GM18505 (cell line): Measurements from ENCODE around the gene APPBP2.
A peak's percentile ranks its signal among the peaks of the same experiment; 100 is the strongest.
"Not testable (repeated sequence)": the region's sequence is repeated elsewhere in the genome, so short reads cannot be mapped to it uniquely, and the experiment has no call there.

Experiments
- ATAC-seq: cut with Tn5 transposase; IDR thresholded peaks from one replicate; pipeline ENCODE4 v1.9.1; 2021; ENCODE audit not compliant: unreplicated experiment
- POLR2A ChIP-seq: IDR thresholded peaks from 4 replicates; pipeline ENCODE4 v1.6.1; 2011; ENCODE audit warnings: borderline replicate concordance; ENCODE audit not compliant: insufficient read depth, insufficient read length; ENCODE audit errors: extremely low read depth

APPBP2 gene

DNA sequence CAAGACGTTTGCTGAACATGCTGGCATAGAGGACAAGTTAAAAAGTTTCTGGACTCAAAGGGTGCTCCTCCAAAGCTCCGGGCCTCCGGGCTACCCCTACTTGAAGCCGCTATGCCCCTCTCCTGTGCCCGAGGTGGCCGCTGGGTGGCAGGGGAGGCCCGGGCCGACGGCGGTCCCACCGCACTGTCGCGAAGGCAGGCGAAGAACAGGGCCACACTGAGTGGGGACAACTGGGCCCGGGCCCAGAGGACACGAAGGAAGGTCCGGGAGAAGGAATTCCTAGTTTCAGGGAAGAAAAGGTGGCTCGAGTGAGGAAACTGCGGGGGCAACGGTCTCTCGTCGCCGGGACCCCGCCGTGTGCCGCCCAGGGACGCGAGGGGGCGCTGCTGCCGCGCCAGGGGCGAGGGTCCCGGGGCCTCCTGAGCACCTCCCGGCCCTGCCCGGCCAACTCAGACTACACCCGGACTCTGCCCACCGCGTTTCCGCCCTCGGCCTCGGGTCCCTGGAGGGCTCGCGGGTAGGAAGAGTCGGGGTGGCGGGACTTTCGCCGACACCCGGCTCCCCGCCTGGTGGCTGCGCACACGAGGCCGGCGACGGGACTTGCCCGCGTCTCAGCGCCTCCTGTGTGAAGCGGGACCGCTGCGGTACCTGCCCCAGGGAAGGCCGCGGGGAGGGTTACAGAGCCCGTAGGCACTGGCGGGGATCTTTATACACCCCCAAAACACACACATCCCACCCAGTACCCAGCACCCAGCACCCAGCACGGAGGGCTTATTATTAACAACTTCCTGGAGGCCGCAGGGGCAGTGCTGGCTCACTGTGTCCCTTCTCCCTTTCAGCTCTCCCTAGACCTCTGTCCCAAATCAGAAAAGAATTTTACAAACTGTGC, 104.5 kb downstream of the APPBP2 start:
- peak; percentile 42 for TF ChIP-seq POLR2A
- peak; percentile 86 for ATAC-seq

DNA sequence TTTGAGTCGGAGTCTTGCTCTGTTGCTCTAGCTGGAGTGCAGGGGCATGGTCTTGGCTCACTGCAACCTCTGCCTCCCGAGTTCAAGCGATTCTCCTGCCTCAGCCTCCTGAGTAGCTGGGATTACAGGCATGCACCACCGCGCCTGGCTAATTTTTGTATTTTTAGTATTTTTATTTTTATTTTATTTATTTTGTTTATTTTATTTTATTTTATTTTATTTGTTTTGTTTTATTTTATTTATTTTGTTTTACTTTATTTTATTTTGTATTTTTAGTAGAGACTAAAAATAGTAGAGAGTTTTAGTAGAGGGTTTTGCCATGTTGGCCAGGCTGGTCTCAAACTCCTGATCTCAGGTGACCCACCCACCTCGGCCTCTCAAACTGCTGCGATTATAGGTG, 106.2 kb downstream of the APPBP2 start:
- not testable (repeated sequence) for ATAC-seq

DNA sequence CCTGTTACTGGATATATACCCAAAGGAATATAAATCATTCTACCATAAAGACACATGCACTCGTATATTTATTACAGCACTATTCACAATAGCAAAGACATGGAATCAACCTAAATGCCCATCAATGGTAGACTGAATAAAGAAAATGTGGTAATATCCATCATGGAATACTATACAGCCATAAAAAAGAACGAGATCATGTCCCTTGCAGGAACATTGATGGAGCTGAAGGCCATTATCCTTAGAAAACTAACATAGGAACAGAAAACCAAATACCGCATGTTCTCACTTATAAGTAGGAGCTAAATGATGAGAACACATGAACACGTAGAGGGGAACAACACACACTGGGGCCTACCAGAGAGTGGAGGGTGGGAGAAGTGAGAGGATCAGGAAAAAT, 107.0 kb downstream of the APPBP2 start:
- ATAC-seq, result not testable (repeated sequence)

DNA sequence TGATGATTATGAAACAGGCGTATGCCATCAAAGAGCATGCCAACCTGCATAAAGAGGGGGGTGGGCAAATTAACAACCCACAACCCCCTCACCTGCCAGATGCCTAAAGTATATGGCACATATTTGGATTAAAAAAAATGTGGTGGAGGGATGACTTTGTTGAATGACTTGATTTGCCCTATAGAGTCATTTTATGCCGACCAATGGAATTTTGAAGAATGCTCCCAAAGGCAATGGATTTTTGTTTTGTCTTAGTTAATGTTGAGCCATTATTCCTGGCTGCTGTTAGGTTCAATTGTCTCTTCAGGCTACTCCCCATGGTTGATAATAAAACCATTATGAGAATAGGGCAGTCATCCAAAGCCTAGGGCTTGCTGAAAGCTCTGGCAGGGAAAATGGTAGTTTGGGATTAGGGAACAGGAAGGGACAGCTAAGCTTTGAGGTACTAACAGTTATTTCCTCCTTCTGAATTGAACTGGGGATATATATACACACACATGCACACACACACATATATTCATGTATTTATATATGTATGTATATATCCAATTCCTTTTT, 109.6 kb downstream of the APPBP2 start:
- ATAC-seq, result no peak

DNA sequence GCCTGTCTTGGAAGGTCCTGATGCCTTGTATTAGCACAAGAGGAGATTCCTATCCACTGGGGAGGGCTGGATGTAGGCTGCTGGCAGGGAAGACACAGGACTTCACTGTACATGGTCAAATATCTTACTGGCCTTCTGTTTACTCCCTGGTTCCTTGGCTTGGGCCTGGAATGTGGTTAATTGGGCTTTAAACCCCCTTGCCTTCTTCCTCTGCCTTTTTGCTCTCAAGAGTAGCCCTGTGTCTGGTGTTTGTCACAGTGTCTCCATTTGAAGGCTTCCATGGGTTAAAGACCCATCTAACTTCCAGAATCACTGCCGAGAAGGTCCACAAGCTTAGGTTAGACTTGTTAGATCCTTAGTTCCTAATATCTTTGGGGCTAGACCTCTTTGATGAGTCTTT, 110.9 kb downstream of the APPBP2 start:
- TF ChIP-seq POLR2A, result no peak
- ATAC-seq, result no peak

More for the DNA sequence above, 109.6 kb downstream of the APPBP2 start:
- TF ChIP-seq POLR2A, result no peak

DNA sequence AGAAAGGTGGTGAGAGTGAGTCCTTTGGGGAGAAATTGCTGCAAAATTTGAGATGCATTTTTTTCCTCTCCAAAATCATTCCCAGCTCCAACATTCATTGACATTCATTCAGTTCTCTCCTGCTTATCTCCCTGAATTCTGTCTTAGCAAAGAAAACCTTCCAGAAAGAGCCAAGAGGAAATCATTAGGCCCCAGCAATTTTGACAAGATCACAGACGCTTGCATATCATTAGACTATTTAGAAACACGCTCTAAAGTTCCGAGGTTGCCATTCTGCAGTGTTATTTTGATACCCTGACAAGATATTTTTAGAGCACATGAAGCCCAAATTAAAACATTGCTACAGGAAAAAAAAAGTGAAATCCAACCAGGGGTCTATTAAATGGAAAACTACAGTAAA, 113.3 kb downstream of the APPBP2 start:
- ATAC-seq, result no peak
- TF ChIP-seq POLR2A, result no peak

DNA sequence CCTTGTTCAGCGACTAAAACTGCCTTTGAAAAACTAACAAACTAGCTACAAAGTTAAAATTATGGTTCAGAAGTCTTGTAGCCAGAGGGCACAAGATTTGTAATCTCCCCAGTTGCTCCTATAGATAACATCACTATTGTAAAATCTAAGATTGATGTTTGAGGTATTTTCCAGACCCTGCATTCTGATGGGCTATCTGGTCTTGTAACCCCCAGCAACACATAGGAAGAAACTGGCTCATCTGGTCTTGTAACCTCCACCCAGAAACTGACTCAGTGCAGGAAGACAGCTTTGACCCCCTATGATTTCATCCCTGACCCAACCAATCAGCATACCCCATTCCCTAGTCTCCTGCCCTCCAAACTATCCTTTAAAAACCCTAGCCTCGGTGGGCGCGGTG, 116.0 kb downstream of the APPBP2 start:
- no peak for TF ChIP-seq POLR2A
- no peak for ATAC-seq

DNA sequence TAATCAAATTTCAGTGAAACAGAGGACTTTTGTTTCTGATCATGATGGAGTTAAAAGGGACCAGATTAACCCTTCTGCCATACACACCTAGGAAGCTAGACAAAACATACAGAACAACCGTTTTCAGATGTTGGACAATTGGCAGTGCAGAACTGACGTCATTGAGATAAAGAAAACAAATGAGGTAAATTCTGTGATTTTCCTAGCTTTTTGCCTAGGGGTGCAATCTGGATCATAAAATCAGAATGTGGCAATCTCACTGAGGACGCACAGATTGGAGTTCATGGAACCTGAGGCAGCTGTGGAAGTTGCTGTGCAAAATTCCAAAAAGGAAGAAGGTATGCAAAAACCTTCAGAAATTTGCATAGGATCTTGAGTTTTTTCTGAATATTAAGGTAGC, 119.2 kb downstream of the APPBP2 start:
- no peak for TF ChIP-seq POLR2A
- no peak for ATAC-seq

DNA sequence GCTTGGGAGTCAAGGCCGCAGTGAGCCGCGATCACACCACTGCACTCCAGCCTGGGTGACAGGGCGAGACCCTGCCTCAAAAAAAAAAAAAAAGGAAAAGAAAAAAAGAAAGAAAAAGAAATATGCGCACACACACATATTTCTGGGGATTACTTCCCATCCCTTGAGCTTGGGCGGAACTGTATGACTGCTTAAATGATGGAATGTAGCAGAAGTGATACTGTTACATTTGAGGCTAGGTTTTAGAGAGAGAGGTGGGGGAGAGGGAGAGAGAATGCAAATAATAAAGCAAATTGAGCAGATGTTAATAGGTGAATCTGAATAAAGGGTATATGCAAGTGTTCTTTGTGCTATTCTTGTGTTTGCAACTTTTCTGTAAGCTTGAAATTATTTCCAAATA, 122.1 kb downstream of the APPBP2 start:
- no peak for TF ChIP-seq POLR2A
- ATAC-seq, result no peak

DNA sequence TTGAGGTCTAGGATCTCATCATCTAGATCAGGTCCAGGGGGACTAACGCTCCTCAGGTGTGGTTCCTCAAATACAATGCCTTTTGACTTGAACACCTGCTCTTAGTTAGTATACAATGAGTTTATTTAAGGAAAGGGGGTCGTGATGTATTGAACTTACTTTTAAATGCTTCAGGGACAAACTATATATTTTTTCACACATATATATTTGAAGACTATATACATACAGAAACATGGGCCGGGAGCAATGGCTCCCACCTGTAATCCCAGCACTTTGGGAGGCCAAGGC, 122.6 kb downstream of the APPBP2 start:
- TF ChIP-seq POLR2A, result no peak
- no peak for ATAC-seq

DNA sequence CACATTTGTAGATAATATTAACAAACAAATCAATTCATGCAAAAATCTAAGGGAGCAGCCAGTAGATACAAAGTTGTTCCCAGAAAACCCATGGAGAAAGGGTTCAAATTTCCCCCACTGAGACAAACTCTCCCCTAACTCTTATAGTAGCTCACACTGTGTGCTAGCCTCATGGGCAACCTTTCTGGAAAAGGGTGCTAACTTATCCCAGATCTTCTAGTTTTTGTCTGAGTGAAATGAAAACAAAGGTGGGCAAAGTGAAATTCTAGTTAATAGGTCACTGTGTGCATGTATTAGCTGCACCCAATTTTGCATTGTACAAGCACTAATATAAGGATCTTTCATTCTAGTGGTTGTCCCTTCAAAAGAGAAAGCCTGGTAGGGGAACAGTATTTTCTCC, 124.2 kb downstream of the APPBP2 start:
- TF ChIP-seq POLR2A, result no peak

DNA sequence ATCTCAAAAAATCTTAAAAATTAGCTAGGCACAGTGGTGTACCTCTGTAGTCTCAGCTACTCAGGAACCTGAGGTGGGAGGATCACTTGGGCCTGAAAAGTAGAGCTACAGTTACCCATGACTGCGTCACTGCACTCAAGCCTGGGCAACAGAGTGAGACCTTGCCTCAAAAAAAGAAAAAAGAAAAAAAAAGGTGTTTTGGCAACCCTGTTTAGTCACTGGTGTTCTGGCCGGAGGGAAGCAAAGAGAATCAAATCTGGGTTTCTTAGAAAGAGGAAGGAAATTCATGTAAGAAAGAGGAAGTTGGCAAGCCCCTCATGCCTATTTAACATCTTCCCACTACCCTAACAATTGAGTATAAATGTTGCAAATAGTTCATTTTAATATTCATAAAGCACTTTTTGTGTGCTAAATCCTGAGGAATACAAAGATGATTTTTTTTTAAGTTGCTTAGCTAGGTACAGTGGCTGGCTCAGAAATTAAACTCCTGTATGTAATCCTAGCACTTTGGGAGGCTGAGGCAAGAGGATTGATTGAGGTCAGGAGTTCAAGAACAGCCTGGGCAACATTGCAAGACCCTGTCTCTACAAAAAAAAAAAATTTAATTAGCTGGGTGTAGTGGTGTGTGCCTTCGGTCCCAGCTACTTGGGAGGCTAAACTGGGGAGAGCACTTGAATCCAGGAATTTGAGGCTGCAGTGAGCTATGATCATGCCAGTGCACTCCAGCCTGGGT, 127.6 kb downstream of the APPBP2 start:
- no peak for TF ChIP-seq POLR2A

More for the DNA sequence above, 124.2 kb downstream of the APPBP2 start:
- no peak for ATAC-seq

DNA sequence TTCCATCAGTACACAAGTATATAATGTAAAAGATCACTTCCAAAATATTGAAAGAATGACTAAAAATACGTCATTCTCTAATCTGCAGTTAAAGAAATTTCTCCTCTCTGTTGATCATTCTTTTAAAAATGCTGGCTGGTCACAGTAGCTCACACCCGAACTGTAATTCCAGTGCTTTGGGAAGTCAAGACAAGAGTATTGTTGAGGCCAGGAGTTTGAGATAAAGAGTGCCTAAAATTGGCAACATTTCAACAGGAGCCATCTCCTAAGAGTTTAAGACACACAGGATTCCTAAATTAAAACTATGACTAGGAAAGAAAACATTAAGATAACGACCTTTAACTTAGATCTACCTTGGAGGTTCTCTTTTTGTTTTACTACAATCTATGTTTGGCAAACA, 129.6 kb downstream of the APPBP2 start:
- no peak for TF ChIP-seq POLR2A
- no peak for ATAC-seq

More for the DNA sequence above, 127.6 kb downstream of the APPBP2 start:
- peak; percentile 86 for ATAC-seq

DNA sequence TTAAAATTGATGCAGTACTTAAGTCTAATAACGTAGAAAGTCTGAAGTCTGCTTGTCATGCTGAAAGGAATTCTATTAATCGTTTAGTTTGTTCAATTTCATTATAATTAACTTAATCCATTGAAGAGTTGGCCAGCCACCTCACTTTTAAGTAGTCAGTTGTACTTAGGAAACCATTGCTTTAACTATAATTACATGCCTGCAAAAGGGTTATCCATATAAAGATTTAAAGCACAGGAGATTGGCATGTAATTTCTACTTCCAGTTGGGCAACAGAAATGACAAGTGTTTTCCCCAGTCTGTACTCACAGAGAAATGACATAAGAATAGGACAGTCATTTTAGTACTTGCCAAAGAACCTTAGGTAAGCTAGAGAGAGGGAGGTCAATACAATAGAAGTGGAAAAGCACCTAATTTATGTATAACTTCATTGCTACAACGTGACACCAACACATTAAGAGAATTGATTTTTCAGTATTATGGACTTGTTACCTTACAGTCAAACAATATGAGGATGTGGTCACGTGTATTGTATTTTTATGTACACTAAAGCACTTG, 130.5 kb downstream of the APPBP2 start:
- no peak for TF ChIP-seq POLR2A
- no peak for ATAC-seq
